Endothelial cell of umbilical vein (primary cell): Measurements from ENCODE around the gene MOB1B. TPM values are rescaled to one million over a fixed set of nuclear protein-coding genes. Genes with fewer than 3 reads are reported as not detected.
"Not testable (repeated sequence)": the region's sequence is repeated elsewhere in the genome, so short reads cannot be mapped to it uniquely, and the experiment has no call there.

Experiments used
- BruUV-seq: library from RNA; stranded (reverse); fragments of 400-500 nt; replicated peaks from 2 replicates; lab custom pipeline; 2021; lab: Mats Ljungman, UMichigan
- CTCF ChIA-PET: fragments of 300-600, 350-600 bp; sonication (Branson Sonifier 250); formaldehyde crosslinking; loops from one replicate; lab custom pipeline; 2021; ENCODE audit warnings: antibody characterized with exemption, inconsistent platforms; lab: Charles Lee
- POLR2A ChIA-PET: fragments of 300-600, 350-600 bp; sonication (Branson Sonifier 250); formaldehyde crosslinking; loops from one replicate; lab custom pipeline; 2021; ENCODE audit warnings: antibody characterized with exemption, inconsistent platforms; lab: Charles Lee
- DNase-seq: peaks from one replicate; pipeline ENCODE4 v3.0.0-alpha.2; 2011; ENCODE audit warnings: low read depth, low spot score
- FAIRE-seq: peaks from 2 replicates; lab custom pipeline; 2011; peaks lifted over from hg19 to GRCh38; lab: Jason Lieb, UNC
- H2AFZ ChIP-seq: 2 replicates; pipeline ENCODE4 v1.6.0; 2012; ENCODE audit warnings: low read depth, low read length, control low read depth, inconsistent platforms
- H3K27ac ChIP-seq: 2 replicates; pipeline ENCODE4 v1.5.1; 2011; ENCODE audit warnings: low read depth, mild to moderate bottlenecking, control low read depth, low read length, moderate library complexity; ENCODE audit not compliant: insufficient read depth
- H3K27me3 ChIP-seq, 2 experiments: 2 replicates each; pipeline versions ENCODE4 v1.6.0 to v1.6.1; 2011; ENCODE audit warnings: low read length in 2 of 2, mixed read lengths in 1 of 2; ENCODE audit not compliant: control insufficient read depth in 2 of 2, insufficient read depth in 2 of 2
- H3K36me3 ChIP-seq, 2 experiments: 2 replicates in 1 of 2; 3 replicates in 1 of 2; pipeline ENCODE4 v1.5.1; 2011; ENCODE audit warnings: low read length in 2 of 2, mild to moderate bottlenecking in 1 of 2, moderate library complexity in 1 of 2; ENCODE audit not compliant: control insufficient read depth in 2 of 2, insufficient read depth in 2 of 2; ENCODE audit errors: extremely low read depth in 1 of 2
- H3K4me1 ChIP-seq: 3 replicates; pipeline ENCODE4 v1.5.1; 2011; ENCODE audit warnings: mild to moderate bottlenecking, low read length; ENCODE audit not compliant: control insufficient read depth, insufficient read depth; ENCODE audit errors: extremely low read depth
- H3K4me2 ChIP-seq: 2 replicates; pipeline ENCODE4 v1.6.1; 2011; ENCODE audit warnings: low read length, control low read depth, mixed read lengths; ENCODE audit not compliant: insufficient read depth
- H3K4me3 ChIP-seq, 3 experiments: fragments of 200-600 bp in 1 of 3; sonication (generic), shearing (Covaris generic) in 1 of 3; replicated peaks in 1 of 3; 2 replicates each; pipeline ENCODE4 v1.5.1; 2011 to 2016; ENCODE audit warnings: control low read depth in 3 of 3, low read length in 3 of 3, mild to moderate bottlenecking in 2 of 3, inconsistent platforms in 1 of 3, low read depth in 1 of 3, moderate library complexity in 1 of 3; ENCODE audit not compliant: insufficient read depth in 1 of 3
- H3K79me2 ChIP-seq: 2 replicates; pipeline ENCODE4 v1.6.0; 2012; ENCODE audit warnings: low read length, inconsistent platforms; ENCODE audit not compliant: control insufficient read depth, insufficient read depth
- H3K9ac ChIP-seq: replicated peaks from 2 replicates; pipeline ENCODE3; 2011; ENCODE audit warnings: low read length, control low read depth; ENCODE audit not compliant: insufficient read depth; ENCODE audit errors: extremely low read depth
- H3K9me1 ChIP-seq: replicated peaks from 3 replicates; pipeline ENCODE4 v1.6.0; 2011; ENCODE audit warnings: mild to moderate bottlenecking, low read length; ENCODE audit not compliant: control insufficient read depth, insufficient read depth; ENCODE audit errors: extremely low read depth
- H3K9me3 ChIP-seq: replicated peaks from 2 replicates; pipeline ENCODE4 v1.5.1; 2012; ENCODE audit warnings: low read length, inconsistent platforms; ENCODE audit not compliant: control insufficient read depth, insufficient read depth
- H4K20me1 ChIP-seq: replicated peaks from 2 replicates; pipeline ENCODE3; 2011; ENCODE audit warnings: mild to moderate bottlenecking, low read length; ENCODE audit not compliant: control insufficient read depth, insufficient read depth; ENCODE audit errors: extremely low read depth
- FOS ChIP-seq: IDR thresholded peaks from 2 replicates; pipeline ENCODE4 v1.6.1; 2011; ENCODE audit warnings: mild to moderate bottlenecking, low read length, moderate library complexity, borderline replicate concordance; ENCODE audit not compliant: insufficient read depth
- GATA2 ChIP-seq: IDR thresholded peaks from 2 replicates; pipeline ENCODE4 v1.7.0; 2011; ENCODE audit warnings: low read depth, mild to moderate bottlenecking, moderate library complexity, mixed read lengths, low read length; ENCODE audit not compliant: insufficient read length, insufficient read depth
- JUN ChIP-seq: IDR thresholded peaks from 2 replicates; pipeline ENCODE4 v1.6.1; 2011; ENCODE audit warnings: borderline replicate concordance, low read depth; ENCODE audit not compliant: insufficient read length, insufficient read depth
- MYC ChIP-seq: IDR thresholded peaks from one replicate; pipeline ENCODE4 v1.6.1; 2011; ENCODE audit warnings: mild to moderate bottlenecking, low read depth, low read length
- POLR2A ChIP-seq: IDR thresholded peaks from 2 replicates; pipeline ENCODE4 v1.6.1; 2012; ENCODE audit warnings: low read depth, mild to moderate bottlenecking, control low read depth, low read length
- POLR2AphosphoS5 ChIP-seq: IDR thresholded peaks from 2 replicates; pipeline ENCODE4 v1.6.1; 2012; ENCODE audit warnings: low read depth, mild to moderate bottlenecking, control low read depth, low read length, moderate library complexity; ENCODE audit not compliant: insufficient read depth
- dilution Hi-C: fragments of 300-500 bp; cut with MboI; formaldehyde crosslinking; loops from one replicate; pipeline ENCODE4 v1.15.0; 2019; ENCODE audit warnings: low sequenced_read_pairs; ENCODE audit not compliant: extremely low pct_ligation_motif_present
- intact Hi-C: fragments of 100-400 bp; cut with micrococcal nuclease; formaldehyde crosslinking; loops from one replicate; pipeline ENCODE4 v1.10.0; 2022
- polyA plus RNA-seq, 4 experiments: library from polyadenylated mRNA; depleted of rRNA in 3 of 4; stranded (reverse) in 3 of 4; unstranded in 1 of 4; fragments of >200 nt; gene quantifications; 2 replicates each; pipeline versions ENCODE4 v1.2.1 to v1.2.3, GENCODE V29; 2011 to 2012; ENCODE audit warnings: missing spikeins in 1 of 4
- total RNA-seq: library from RNA; stranded (reverse); gene quantifications from 2 replicates; pipeline ENCODE4 v1.2.3, GENCODE V29; 2021

The MOB1B gene
- total and polyA plus RNA-seq, 2 donors (not counting 3 experiments of a cell fraction or from before 2014, with no cell fraction given) = 4.3 to 23.9 TPM

DNA sequence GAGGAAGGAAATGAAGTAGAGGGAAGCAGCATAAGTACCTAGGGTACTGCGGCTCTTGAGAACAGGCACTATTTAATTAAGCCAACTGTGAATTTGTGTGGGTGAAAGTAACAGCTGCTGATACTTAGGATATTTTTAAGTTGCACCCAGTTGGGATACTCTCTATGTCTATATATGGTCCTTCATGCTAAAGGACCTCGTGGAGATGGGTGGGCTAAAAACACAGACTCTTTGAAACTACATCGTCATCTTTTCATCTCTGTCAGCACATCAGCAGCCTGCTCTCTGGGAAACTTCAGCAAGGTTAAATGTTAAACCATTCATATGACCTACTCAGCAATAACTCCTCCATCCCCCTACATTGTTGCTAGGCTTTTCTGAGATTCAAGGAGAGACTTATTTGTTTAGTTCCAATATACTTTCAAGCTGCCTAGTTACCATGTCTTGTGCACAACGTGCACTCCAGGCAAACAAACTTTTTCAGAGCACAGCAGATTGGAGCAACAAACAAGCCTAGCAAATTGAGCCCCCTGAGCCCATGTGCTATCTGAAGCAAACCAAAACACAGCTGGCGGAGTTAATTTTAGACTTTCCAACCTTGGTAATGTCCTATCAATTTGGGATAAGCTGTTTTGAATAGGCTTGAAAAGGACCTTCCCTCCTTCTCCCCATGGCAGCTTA, 6.2 kb upstream of the MOB1B start:
- DNase-seq = no peak
- CTCF ChIA-PET = interaction anchor here (0.8 kb wide), 1 partner anchor 114 kb away, joined by 3 read pairs; no protein-coding TSS in a partner anchor
- no peak overlapping the region for H3K9ac ChIP-seq
- no peak for FAIRE-seq
- intact Hi-C loops (no loop called here), dilution Hi-C loops (no loop called here)
- no peak overlapping the region for H3K4me3 ChIP-seq
- H3K36me3 ChIP-seq = no peaks in the 10 kb centered on the region
- H3K4me1 ChIP-seq = no peaks in the 10 kb centered on the region
- TF ChIP-seq JUN (no peak), GATA2 (no peak), POLR2AphosphoS5 (no peak), MYC (no peak), POLR2A (no peak), FOS (no peak)
- no peaks in the 10 kb centered on the region for H3K9me3 ChIP-seq
- no peak overlapping the region for H3K27ac ChIP-seq
- BruUV-seq = no TSS peak
- POLR2A ChIA-PET = no interaction called here
- H2AFZ ChIP-seq = no peak overlapping the region
- H4K20me1 ChIP-seq = no peaks in the 10 kb centered on the region
- no peaks in the 10 kb centered on the region for H3K79me2 ChIP-seq
- H3K9me1 ChIP-seq = no peaks in the 10 kb centered on the region
- no peak overlapping the region for H3K4me2 ChIP-seq
- H3K27me3 ChIP-seq = no peaks in the 10 kb centered on the region

GRCh38 chr4:70898581-70898980, 3.6 kb upstream of the MOB1B start:
- H2AFZ ChIP-seq, H3K4me2 ChIP-seq, H3K9me3 ChIP-seq, dilution Hi-C loops, H3K27me3 ChIP-seq, H3K9me1 ChIP-seq, FAIRE-seq, H3K27ac ChIP-seq, H3K36me3 ChIP-seq, H3K4me3 ChIP-seq, H3K9ac ChIP-seq, POLR2A ChIA-PET, DNase-seq, H4K20me1 ChIP-seq, intact Hi-C loops, CTCF ChIA-PET, BruUV-seq: not testable (repeated sequence)
- Histone ChIP-seq H3K79me2 (peaks cover 11% of the 10 kb centered on the region), H3K4me1 (peaks cover 12% of the 10 kb centered on the region)
